KMS-11 (cell line): ENCODE results near the gene SMIM5.

ENCODE experiments used
- H2AFZ ChIP-seq: fragments of 200-600 bp; sonication (generic); 2 replicates; pipeline ENCODE4 v1.6.1; 2016; ENCODE audit warnings: antibody characterized with exemption, mixed run types, low read depth
- H3K27ac ChIP-seq: fragments of 200-600 bp; sonication (generic); 2 replicates; pipeline ENCODE4 v1.6.1; 2016; ENCODE audit warnings: mild to moderate bottlenecking, mixed run types
- H3K27me3 ChIP-seq: fragments of 200-600 bp; sonication (generic); 2 replicates; pipeline ENCODE4 v1.6.1; 2017; ENCODE audit warnings: mild to moderate bottlenecking, low read depth, mixed run types, moderate library complexity; ENCODE audit not compliant: insufficient read depth
- H3K36me3 ChIP-seq: fragments of 200-600 bp; sonication (generic); 2 replicates; pipeline ENCODE4 v1.6.1; 2017; ENCODE audit warnings: mild to moderate bottlenecking, mixed run types; ENCODE audit not compliant: insufficient read depth
- H3K4me1 ChIP-seq: fragments of 200-600 bp; sonication (generic); 2 replicates; pipeline ENCODE4 v1.6.1; 2016; ENCODE audit warnings: mild to moderate bottlenecking, low read depth, mixed run types; ENCODE audit not compliant: poor library complexity, severe bottlenecking
- H3K4me2 ChIP-seq: fragments of 200-600 bp; sonication (generic); 2 replicates; pipeline ENCODE4 v1.7.0; 2016; ENCODE audit warnings: mild to moderate bottlenecking, mixed run types
- H3K4me3 ChIP-seq: fragments of 200-600 bp; sonication (generic); IDR thresholded peaks from 2 replicates; pipeline ENCODE4 v1.6.1; 2017; ENCODE audit warnings: low read depth, low read length, mixed read lengths; ENCODE audit not compliant: insufficient read depth
- H3K79me2 ChIP-seq: fragments of 200-600 bp; sonication (generic); 2 replicates; pipeline ENCODE4 v1.6.1; 2016; ENCODE audit warnings: low read depth, mixed run types; ENCODE audit not compliant: insufficient read depth
- H3K9ac ChIP-seq: fragments of 200-600 bp; sonication (generic); 2 replicates; pipeline ENCODE4 v1.6.1; 2016; ENCODE audit warnings: mild to moderate bottlenecking, mixed run types
- H4K20me1 ChIP-seq: fragments of 200-600 bp; sonication (generic); 2 replicates; pipeline ENCODE4 v1.6.1; 2016; ENCODE audit warnings: mild to moderate bottlenecking, mixed run types; ENCODE audit not compliant: insufficient read depth
- TF ChIP-seq, protein P1 (sequence below): fragments of 200-600 bp; sonication (generic); conservative IDR thresholded peaks from 2 replicates; pipeline ENCODE4 v1.6.1; 2017; ENCODE audit warnings: low read depth, mild to moderate bottlenecking, antibody characterized with exemption, low read length, moderate library complexity, mixed read lengths

Gene SMIM5

DNA sequence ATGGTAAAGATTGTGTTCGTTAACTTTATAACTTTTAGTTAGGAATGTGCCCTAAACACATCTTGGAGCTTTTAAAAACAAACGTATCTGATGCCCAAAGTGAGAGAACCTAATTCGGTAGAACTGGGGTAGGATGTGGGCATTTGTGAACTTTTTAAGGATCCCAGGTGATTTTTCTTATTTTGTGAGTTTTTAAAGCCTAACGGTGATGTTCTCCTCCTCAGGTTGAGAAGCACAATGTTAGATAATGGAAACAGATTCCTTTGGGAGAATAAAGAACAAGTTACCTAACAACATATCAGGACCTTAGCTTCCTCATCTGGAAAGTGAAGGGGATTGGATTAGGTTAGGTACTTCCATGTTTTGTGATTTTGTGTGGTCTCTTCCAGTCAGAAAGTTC lies 34.6 kb downstream of the SMIM5 start:
- H4K20me1 ChIP-seq, result no peaks in the 10 kb centered on the region; the same call in 1 of the 2 replicates
- H3K4me3 ChIP-seq, result no peak overlapping the region
- H3K27me3 ChIP-seq, result no peaks in the 10 kb centered on the region
- peaks cover 3% of the 10 kb centered on the region; the same call in 1 of the 2 replicates for H3K36me3 ChIP-seq
- TF ChIP-seq, protein P1, sequence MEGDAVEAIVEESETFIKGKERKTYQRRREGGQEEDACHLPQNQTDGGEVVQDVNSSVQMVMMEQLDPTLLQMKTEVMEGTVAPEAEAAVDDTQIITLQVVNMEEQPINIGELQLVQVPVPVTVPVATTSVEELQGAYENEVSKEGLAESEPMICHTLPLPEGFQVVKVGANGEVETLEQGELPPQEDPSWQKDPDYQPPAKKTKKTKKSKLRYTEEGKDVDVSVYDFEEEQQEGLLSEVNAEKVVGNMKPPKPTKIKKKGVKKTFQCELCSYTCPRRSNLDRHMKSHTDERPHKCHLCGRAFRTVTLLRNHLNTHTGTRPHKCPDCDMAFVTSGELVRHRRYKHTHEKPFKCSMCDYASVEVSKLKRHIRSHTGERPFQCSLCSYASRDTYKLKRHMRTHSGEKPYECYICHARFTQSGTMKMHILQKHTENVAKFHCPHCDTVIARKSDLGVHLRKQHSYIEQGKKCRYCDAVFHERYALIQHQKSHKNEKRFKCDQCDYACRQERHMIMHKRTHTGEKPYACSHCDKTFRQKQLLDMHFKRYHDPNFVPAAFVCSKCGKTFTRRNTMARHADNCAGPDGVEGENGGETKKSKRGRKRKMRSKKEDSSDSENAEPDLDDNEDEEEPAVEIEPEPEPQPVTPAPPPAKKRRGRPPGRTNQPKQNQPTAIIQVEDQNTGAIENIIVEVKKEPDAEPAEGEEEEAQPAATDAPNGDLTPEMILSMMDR, result no peak
- H3K4me2 ChIP-seq, result peak overlapping the region; percentile 86
- peak overlapping the region; percentile 47; the same call in 1 of the 2 replicates for H3K27ac ChIP-seq
- peak overlapping the region; percentile 81; the same call in 1 of the 2 replicates for H2AFZ ChIP-seq
- H3K79me2 ChIP-seq, result peaks cover 50% of the 10 kb centered on the region
- peaks cover 38% of the 10 kb centered on the region for H3K4me1 ChIP-seq
- H3K9ac ChIP-seq, result peak overlapping the region; percentile 67; the same call in 1 of the 2 replicates

DNA sequence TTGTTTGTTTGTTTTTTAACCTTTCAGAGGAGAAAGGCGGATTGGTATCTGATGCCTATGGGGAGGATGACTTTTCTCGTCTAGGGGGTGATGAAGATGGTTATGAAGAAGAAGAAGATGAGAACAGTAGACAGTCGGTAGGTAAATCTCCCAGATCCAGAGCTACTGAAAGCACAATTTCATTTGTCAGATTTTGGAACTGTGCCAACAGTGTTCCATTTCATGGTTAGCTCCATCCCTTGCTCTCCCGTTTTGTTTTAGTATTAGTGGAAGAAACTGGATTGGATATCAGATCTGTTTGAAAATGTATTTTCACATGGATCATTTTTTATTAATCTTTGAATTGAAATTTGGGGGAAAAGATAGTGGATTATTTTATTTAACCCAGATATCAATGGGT lies 35.3 kb downstream of the SMIM5 start:
- no peak overlapping the region for H2AFZ ChIP-seq
- H3K79me2 ChIP-seq, result peaks cover 50% of the 10 kb centered on the region
- peaks cover 38% of the 10 kb centered on the region for H3K4me1 ChIP-seq
- H3K4me2 ChIP-seq, result peak overlapping the region; percentile 86
- no peak overlapping the region for H3K4me3 ChIP-seq
- no peaks in the 10 kb centered on the region for H3K27me3 ChIP-seq
- H3K9ac ChIP-seq, result no peak overlapping the region
- H3K27ac ChIP-seq, result peak overlapping the region; percentile 47; the same call in 1 of the 2 replicates
- TF ChIP-seq, protein P1, result no peak
- peaks cover 3% of the 10 kb centered on the region; the same call in 1 of the 2 replicates for H3K36me3 ChIP-seq
- no peaks in the 10 kb centered on the region; the same call in 1 of the 2 replicates for H4K20me1 ChIP-seq

DNA sequence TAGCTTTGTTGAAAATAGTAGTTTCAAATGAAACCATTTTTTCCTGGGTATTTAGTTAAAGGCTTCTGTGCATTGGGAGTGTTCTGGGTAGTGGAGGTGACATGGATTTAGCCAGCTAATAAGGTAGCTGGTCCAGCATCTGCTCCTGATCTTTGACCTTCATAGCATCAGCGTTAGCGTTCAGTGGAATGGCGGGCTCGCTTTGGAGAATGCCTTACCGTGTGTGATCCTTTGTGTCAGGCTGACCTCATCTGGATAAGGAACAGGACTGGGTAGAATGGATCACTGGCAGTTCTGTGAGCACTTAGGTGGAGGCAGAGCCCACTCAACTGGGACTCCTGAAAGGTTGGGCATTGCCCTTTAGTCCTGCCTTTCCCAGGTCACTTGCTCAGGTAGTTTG lies 37.6 kb downstream of the SMIM5 start:
- no peaks in the 10 kb centered on the region for H3K27me3 ChIP-seq
- H3K4me1 ChIP-seq, result peaks cover 38% of the 10 kb centered on the region
- H3K4me3 ChIP-seq, result no peak overlapping the region
- no peak overlapping the region for H2AFZ ChIP-seq
- peaks cover 7% of the 10 kb centered on the region; the same call in 1 of the 2 replicates for H3K36me3 ChIP-seq
- H3K79me2 ChIP-seq, result peaks cover 50% of the 10 kb centered on the region
- H3K27ac ChIP-seq, result no peak overlapping the region
- TF ChIP-seq, protein P1, result no peak
- no peaks in the 10 kb centered on the region; the same call in 1 of the 2 replicates for H4K20me1 ChIP-seq
- H3K9ac ChIP-seq, result no peak overlapping the region
- no peak overlapping the region for H3K4me2 ChIP-seq

DNA sequence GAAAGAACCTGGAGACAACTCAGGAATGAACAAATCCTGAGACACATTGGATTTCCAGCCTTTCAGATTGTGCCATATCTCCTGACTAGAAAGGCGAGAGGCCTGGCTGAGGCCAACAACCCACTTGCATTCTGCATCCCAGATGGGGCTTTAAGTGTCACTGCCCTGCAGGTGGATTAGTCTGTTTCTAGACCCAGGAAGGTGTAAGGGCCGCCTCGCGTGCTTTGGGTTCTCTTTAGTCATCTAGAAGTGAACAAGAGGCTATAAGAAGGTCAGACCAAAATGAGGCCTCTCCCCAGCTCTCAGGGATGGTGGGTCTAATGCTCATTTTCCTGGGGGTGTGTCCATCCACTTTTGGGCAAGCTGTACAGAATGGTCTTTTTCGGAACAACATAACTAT lies 38.8 kb downstream of the SMIM5 start:
- peaks cover 57% of the 10 kb centered on the region for H3K79me2 ChIP-seq
- H4K20me1 ChIP-seq, result no peaks in the 10 kb centered on the region; the same call in 1 of the 2 replicates
- peaks cover 9% of the 10 kb centered on the region; the same call in 1 of the 2 replicates for H3K36me3 ChIP-seq

More for the DNA sequence above, 38.8 kb downstream of the SMIM5 start:
- Histone ChIP-seq H3K27me3 (no peaks in the 10 kb centered on the region), H3K9ac (no peak overlapping the region), H3K27ac (no peak overlapping the region), H2AFZ (no peak overlapping the region), H3K4me1 (peaks cover 32% of the 10 kb centered on the region), H3K4me3 (no peak overlapping the region), H3K4me2 (no peak overlapping the region)
- TF ChIP-seq, protein P1, result no peak
